Motor neuron (in vitro differentiated cells): ENCODE results near the gene PGAM2. TPM values are rescaled to one million over a fixed set of nuclear protein-coding genes. Genes with fewer than 3 reads are reported as not detected.
A peak's percentile ranks its signal among the peaks of the same experiment; 100 is the strongest.
"Not testable (repeated sequence)": the region's sequence is repeated elsewhere in the genome, so short reads cannot be mapped to it uniquely, and the experiment has no call there.

Experiments used
- ATAC-seq, 8 experiments: fragments of 200-7000 bp; cut with Tn5 transposase; replicated peaks in 6 of 8; 2 replicates each; pipeline ENCODE4 v1.8.0; 2021; ENCODE audit warnings: mild to moderate bottlenecking in 8 of 8, moderate library complexity in 8 of 8
- H3K27ac ChIP-seq, 2 donors: fragments of 250-450 bp; sonication (Bioruptor Pico); 2 replicates each; pipeline ENCODE4 v1.9.0; 2021; ENCODE audit warnings: antibody characterized with exemption in 2 of 2, mild to moderate bottlenecking in 2 of 2, moderate library complexity in 1 of 2
- H3K4me1 ChIP-seq, 2 donors: fragments of 250-450 bp; sonication (Bioruptor Pico); replicated peaks in 1 of 2; 2 replicates each; pipeline ENCODE4 v1.6.1; 2021; ENCODE audit warnings: antibody characterized with exemption in 2 of 2, mild to moderate bottlenecking in 2 of 2, moderate library complexity in 1 of 2
- H3K4me3 ChIP-seq, 5 donors: fragments of 250-450 bp; sonication (Bioruptor Pico); 2 replicates each; pipeline ENCODE4 v1.9.0; 2021; ENCODE audit warnings: antibody characterized with exemption in 5 of 5, mild to moderate bottlenecking in 5 of 5, moderate library complexity in 4 of 5
- WGBS, 10 experiments: fragments of 450-650 bp; shearing (Covaris generic); methylation state at CpG; one replicate each; pipeline ENCODE4 v1.0.0; 2022; 5-methylcytosine and 5-hydroxymethylcytosine counted together
- in situ Hi-C, 9 experiments: fragments of 400-800 bp; cut with MboI; loops; one replicate each; pipeline ENCODE4 v1.15.0; 2021; ENCODE audit warnings: low sequenced_read_pairs in 9 of 9, low pct_unique_long_range_greater_than_20kb in 2 of 9; ENCODE audit not compliant: unreplicated experiment in 9 of 9
- total RNA-seq, 8 experiments: library from RNA; unstranded; fragments of 300-600 nt; gene quantifications; 2 replicates each; pipeline versions ENCODE4 v1.2.3 to v1.2.4, GENCODE V29; 2022

Gene PGAM2
- total RNA-seq, 8 experiments from 2014 or later, result 0.38 to 2.0 (median 0.99) TPM; not detected in 4

DNA sequence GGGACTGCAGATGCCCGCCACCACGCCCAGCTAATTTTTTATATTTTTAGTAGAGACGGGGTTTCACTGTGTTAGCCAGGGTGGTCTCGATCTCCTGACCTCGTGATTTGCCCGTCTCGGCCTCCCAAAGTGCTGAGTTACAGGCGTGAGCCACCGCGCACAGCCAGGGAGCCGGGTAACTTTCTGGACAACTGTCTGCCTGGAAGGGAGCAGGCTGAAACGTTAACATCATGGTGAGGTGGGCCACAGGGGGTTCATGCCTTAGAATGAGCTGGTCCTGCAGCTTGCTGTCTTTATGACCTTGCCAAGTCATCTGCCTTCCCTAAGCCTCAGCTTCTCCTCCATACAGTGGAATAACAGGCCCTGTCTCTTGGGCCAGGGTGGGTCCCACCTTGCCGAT, 34.0 kb downstream of the PGAM2 start:
- ATAC-seq, H3K27ac ChIP-seq, H3K4me3 ChIP-seq, H3K4me1 ChIP-seq: not testable (repeated sequence)
- in situ Hi-C loops, result loop anchor here in 1 of 9 experiments (25.0 kb wide), 1 partner anchor 181 kb away; the partner anchor contains the start of gene YKT6
- no CpG with 5 or more reads among the region's 13 CpGs for WGBS, 10 experiments

DNA sequence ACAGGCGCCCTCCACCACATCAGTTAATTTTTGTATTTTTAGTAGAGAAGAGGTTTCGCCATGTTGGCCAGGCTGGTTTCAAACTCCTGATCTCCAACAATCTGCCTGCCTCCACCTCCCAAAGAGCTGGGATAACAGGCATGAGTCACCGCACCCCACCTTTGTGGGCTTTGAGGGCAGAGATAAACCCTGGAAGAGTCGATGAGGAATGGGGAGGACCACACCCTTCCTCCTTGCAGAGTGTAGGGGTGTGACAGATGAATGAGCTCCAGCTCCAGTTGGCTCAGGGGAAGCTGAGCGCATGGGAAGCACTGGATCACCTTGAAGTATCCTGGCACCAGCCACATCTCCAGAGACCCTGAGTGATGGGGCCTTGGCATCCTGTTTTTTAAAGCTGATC, 35.3 kb downstream of the PGAM2 start:
- WGBS, 10 experiments, result no CpG with 5 or more reads among the region's 5 CpGs
- not testable (repeated sequence) for H3K27ac ChIP-seq, H3K4me3 ChIP-seq, H3K4me1 ChIP-seq
- in situ Hi-C loops, result loop anchor here in 1 of 9 experiments (25.0 kb wide), 1 partner anchor 182 kb away; the partner anchor contains the start of gene YKT6
- peak in 3 of 8 experiments; percentile 62 to 98 (median 84) for ATAC-seq

DNA sequence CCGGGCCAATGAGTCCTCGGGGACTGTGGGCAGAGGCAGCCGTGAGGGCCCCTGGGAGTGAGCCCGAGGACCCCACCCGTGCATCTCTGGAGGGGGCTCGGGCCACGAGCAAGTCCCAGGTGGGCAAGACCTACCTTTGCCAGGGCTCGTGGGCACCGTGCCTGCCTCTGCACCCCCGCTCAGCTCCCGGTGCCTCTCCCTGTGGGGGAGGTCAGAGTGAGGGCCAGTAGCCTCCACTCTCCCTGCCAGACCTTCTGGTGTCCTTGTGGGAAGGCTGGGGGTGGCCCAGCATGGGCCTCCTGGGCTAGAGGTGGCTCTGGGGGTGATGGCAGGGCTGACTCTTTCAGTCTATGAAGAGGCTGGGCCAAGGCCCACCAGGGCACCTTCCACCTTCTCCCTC, 35.9 kb downstream of the PGAM2 start:
- WGBS, 10 experiments, result no CpG with 5 or more reads among the region's 11 CpGs
- in situ Hi-C loops, result loop anchor here in 1 of 9 experiments (25.0 kb wide), 1 partner anchor 183 kb away; the partner anchor contains the start of gene YKT6
- ATAC-seq, result peak in 3 of 8 experiments; percentile 14 to 23 (median 15)

DNA sequence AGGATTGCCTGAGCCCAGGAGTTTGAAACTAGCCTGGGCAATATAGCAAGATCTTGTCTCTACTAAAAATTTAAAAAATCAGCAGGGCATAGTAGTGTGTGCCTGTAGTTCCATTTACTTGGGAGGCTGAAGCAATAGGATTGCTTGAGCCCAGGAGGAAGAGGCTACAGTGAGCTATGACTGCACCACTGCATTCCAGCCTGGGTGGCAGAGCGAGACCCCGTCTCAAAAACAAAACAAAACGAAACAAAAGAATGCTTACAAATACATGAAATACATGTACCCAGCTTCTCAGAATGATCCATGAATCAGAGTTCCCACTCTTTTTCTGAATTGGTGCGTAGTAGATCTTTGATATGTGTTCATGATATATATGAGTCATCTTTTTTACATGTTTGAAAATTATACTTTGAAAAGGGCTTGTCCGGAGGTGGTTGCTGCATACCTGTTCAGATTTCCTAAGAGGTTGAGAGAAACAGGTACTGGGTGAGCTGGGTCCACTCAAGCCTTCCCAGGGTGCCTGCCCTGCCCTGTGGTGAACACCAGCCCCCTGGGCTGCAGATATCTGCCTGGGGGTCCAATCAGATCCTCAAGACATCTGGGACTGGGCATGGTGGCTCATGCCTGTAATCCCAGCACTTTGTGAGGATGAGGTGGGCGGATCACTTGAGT, 42.4 kb downstream of the PGAM2 start:
- WGBS, 10 experiments, result 34 to 80% (median 55%) methylated on average over 1 to 4 of the region's 6 CpGs; no CpG with 5 or more reads in 2 of the 10 experiments
- in situ Hi-C loops, H3K4me1 ChIP-seq, H3K27ac ChIP-seq, H3K4me3 ChIP-seq, ATAC-seq: not testable (repeated sequence)

More for the DNA sequence above, 35.9 kb downstream of the PGAM2 start:
- not testable (repeated sequence) for H3K27ac ChIP-seq, H3K4me1 ChIP-seq, H3K4me3 ChIP-seq

DNA sequence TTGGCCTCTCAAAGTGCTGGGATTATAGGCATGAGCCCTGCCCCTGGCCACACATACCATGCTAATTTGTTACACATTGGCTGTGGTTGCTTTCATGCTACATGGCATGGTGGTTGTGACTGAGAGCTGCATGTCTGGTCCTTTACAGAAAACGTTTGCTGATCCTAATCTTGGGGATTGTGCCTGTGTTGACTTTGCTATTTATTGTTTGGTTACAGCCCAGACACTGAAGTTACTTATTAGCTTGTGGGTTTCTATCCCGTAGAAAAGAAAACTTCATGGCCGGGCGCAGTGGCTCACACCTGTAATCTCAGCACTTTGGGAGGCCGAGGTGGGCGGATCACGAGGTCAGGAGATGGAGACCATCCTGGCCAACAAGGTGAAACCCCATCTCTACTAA, 43.3 kb downstream of the PGAM2 start:
- H3K27ac ChIP-seq, in situ Hi-C loops, H3K4me3 ChIP-seq, ATAC-seq, H3K4me1 ChIP-seq: not testable (repeated sequence)
- WGBS, 10 experiments, result no CpG with 5 or more reads among the region's 7 CpGs

DNA sequence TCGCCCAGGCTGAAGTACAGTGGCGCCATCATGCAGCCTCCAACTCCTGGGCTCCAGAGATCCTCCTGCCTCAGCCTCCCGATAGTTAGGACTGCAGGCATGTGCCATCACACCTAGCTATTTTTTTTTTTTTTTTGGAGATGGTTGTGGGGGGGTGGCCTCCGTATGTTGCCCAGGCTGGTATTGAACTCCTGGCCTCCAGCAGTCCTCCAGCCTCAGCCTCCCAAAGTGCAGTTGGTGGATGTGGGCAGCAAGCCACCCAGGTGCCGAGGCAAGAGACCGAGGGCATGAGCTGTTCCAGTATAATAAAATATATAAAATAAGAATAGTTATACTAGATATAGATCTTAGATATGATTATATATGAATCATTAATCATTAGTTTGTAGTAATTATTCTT, 45.5 kb downstream of the PGAM2 start:
- H3K27ac ChIP-seq, H3K4me1 ChIP-seq, H3K4me3 ChIP-seq, in situ Hi-C loops, ATAC-seq: not testable (repeated sequence)
- no CpG with 5 or more reads among the region's 6 CpGs for WGBS, 10 experiments

DNA sequence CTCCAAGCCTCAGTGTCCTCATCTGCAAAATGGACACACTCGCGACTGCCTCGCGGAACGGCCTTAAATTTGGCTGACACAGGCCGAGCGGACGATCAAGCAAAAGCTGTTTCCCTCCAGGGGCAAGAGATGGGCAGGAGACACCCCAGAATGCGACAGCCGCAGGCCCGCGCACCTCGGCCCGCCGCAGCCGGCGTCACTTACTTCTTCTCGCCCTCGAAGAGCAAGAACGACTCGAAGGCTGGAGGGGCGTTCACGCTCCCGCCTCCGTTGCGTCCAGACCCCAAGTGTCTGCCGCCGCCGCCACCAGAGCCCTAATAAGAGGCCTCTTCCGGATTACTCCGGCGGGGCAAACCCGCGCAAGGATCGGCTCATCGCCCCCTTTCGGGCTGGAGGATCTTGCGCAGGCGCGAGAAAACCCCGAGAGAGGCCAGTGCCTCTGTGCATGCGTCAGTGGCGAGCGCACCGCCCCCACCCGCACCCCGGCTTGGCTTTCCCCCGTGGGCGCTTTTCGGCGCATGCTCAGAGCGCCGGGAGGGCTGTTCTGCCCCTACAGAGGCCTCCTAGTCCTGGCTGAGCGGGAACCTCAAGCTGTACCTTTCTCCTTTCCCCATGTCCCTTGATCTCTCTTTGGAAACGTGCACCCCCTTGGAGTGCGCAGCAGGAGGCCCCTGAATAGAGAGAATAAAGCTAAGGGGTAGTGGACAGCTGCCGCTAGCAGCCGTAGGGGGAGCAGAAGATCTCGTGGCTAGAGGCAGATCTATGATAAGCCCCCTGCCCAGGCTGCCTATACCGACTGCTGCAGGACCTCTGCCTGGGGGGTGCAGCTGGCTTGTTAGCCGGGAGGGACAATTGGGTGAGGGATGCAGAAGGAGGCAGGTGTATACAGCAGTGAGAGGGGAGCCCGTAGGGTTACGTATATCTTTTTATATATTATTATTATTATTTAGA, 46.2 kb downstream of the PGAM2 start:
- Histone ChIP-seq H3K4me3 (peak overlapping the region; percentile 48 to 71 (median 64)), H3K27ac (peak overlapping the region; percentile 68 to 72)
- H3K4me1 ChIP-seq, in situ Hi-C loops: not testable (repeated sequence)
- WGBS, 10 experiments, result 0% methylated on average over 1 to 11 of the region's 63 CpGs; no CpG with 5 or more reads in 7 of the 10 experiments
- ATAC-seq, result peak; percentile 95 to 99 (median 96)

DNA sequence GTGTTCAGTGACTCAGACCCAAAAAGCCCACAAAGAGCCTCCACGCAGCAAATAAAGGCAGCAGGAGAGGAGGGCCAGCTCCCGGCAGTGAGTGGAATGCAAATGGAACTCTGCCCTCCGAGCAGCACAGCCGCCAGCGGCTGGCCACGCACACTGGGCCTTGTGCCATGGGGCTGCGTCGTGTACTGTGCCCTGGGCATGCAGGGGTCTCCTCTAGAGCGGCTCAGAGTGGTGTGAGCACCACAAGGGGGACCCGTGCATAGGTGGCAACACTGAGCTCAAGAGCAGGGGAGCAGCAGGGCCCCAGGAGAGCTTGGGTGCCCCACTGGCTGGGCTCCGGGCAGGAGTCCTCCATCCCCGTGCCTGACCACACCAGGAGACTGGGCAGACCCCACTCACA, 50.3 kb downstream of the PGAM2 start:
- in situ Hi-C loops, H3K4me1 ChIP-seq, H3K27ac ChIP-seq, ATAC-seq, H3K4me3 ChIP-seq: not testable (repeated sequence)
- WGBS, 10 experiments, result no CpG with 5 or more reads among the region's 12 CpGs

Other genes starting within 250 kb of the PGAM2 start
- gene MRPS24, start 196.1 kb downstream of the PGAM2 start, total RNA-seq, result 100 to 1,000 TPM; 123 to 213 (median 132) TPM
- 10 to 100 TPM; 20.1 to 50.1 (median 27.2) TPM for gene URGCP, start 159.0 kb downstream of the PGAM2 start, total RNA-seq
- 10 to 100 TPM in 5 of 8 experiments, 1 to 10 TPM in 3; 8.3 to 29.7 (median 10.7) TPM for gene UBE2D4, start 139.1 kb downstream of the PGAM2 start, total RNA-seq
- 1 to 10 TPM in 2 of 8 experiments, under 1 TPM in 6; 0.22 to 2.5 (median 0.44) TPM for gene SPDYE1, start 67.7 kb downstream of the PGAM2 start, total RNA-seq
- gene DBNL, start 20.9 kb downstream of the PGAM2 start, total RNA-seq, result 10 to 100 TPM; 37.3 to 99.0 (median 70.9) TPM
- 10 to 100 TPM in 4 of 8 experiments, 1 to 10 TPM in 4; 5.4 to 28.1 (median 10.2) TPM for gene POLM, start 17.0 kb upstream of the PGAM2 start, total RNA-seq
- gene AEBP1, start 38.8 kb upstream of the PGAM2 start, total RNA-seq, result 10 to 100 TPM in 4 of 8 experiments, 1 to 10 TPM in 4; 3.2 to 60.3 (median 16.5) TPM
- gene POLD2, start 58.0 kb upstream of the PGAM2 start, total RNA-seq, result 100 to 1,000 TPM in 2 of 8 experiments, 10 to 100 TPM in 6; 53.7 to 146 (median 73.7) TPM
- 1 to 10 TPM in 1 of 8 experiments, under 1 TPM in 2, not detected in 5; 0.46 to 1.0 (median 0.95) TPM for gene MYL7, start 75.8 kb upstream of the PGAM2 start, total RNA-seq
- 1 to 10 TPM in 6 of 8 experiments, under 1 TPM in 2; 0.31 to 5.1 (median 2.5) TPM for gene GCK, start 123.9 kb upstream of the PGAM2 start, total RNA-seq
- 100 to 1,000 TPM in 3 of 8 experiments, 10 to 100 TPM in 5; 66.9 to 121 (median 96.7) TPM for gene YKT6, start 135.4 kb upstream of the PGAM2 start, total RNA-seq